Kidney (tissue), 14 donors: ENCODE data around the gene HTR1D. TPM values are rescaled to one million over a fixed set of nuclear protein-coding genes. Genes with fewer than 3 reads are reported as not detected.

ENCODE experiments used
- DNase-seq, 5 donors: peaks; one replicate each; pipeline ENCODE4 v3.0.0-alpha.2; 2013 to 2020
- FAIRE-seq: peaks from 2 replicates; lab custom pipeline; 2012; peaks lifted over from hg19 to GRCh38; lab: Jason Lieb, UNC
- H3K27ac ChIP-seq, 2 donors: one replicate each; pipeline ENCODE4 v1.7.0; 2013; ENCODE audit warnings: low read depth in 2 of 2, low read length in 2 of 2, inconsistent platforms in 1 of 2
- H3K27me3 ChIP-seq: one replicate; pipeline ENCODE4 v1.7.1; 2013; ENCODE audit warnings: low read length, inconsistent platforms; ENCODE audit not compliant: control insufficient read depth, insufficient read depth
- H3K36me3 ChIP-seq, 3 donors: one replicate each; pipeline versions ENCODE4 v1.7.0 to v1.7.1; 2013; ENCODE audit warnings: low read length in 3 of 3, control low read depth in 1 of 3, inconsistent platforms in 1 of 3; ENCODE audit not compliant: insufficient read depth in 3 of 3, control insufficient read depth in 2 of 3
- H3K4me1 ChIP-seq, 3 donors: one replicate each; pipeline versions ENCODE4 v1.7.0 to v1.7.1; 2013; ENCODE audit warnings: low read length in 3 of 3, inconsistent platforms in 1 of 3, low read depth in 1 of 3; ENCODE audit not compliant: control insufficient read depth in 2 of 3, insufficient read depth in 2 of 3
- H3K4me3 ChIP-seq, 3 donors: one replicate each; pipeline versions ENCODE4 v1.7.0 to v1.8.1; 2013; ENCODE audit warnings: low read length in 3 of 3, control low read depth in 1 of 3, inconsistent platforms in 1 of 3
- H3K9ac ChIP-seq, 3 donors: one replicate each; pipeline versions ENCODE4 v1.7.0 to v1.7.1; 2013; ENCODE audit warnings: low read length in 3 of 3, control low read depth in 1 of 3, inconsistent platforms in 1 of 3
- H3K9me3 ChIP-seq, 3 donors: one replicate each; pipeline versions ENCODE4 v1.7.0 to v1.7.1; 2013; ENCODE audit warnings: low read length in 3 of 3, control low read depth in 1 of 3, inconsistent platforms in 1 of 3; ENCODE audit not compliant: control insufficient read depth in 2 of 3, insufficient read depth in 1 of 3
- CTCF ChIP-seq: IDR thresholded peaks from 3 replicates; pipeline ENCODE4 v1.5.1; 2012; ENCODE audit warnings: mild to moderate bottlenecking, moderate library complexity, borderline replicate concordance; ENCODE audit not compliant: insufficient read depth; ENCODE audit errors: extremely low read depth
- intact Hi-C: fragments of 100-400 bp; cut with DNase I; formaldehyde crosslinking; loops from one replicate; pipeline ENCODE4 v1.11.1; 2022
- polyA plus RNA-seq: library from polyadenylated mRNA; stranded (reverse); fragments of 350-450 nt; fragmentation: Illumina TruSeq; extraction: RNeasy Lipid Tissue Mini Kit (QIAGEN cat#74804); gene quantifications from one replicate; pipeline ENCODE4 v1.2.3, GENCODE V29; 2014; ENCODE audit warnings: low read depth, low replicate concordance; ENCODE audit not compliant: insufficient read depth
- total RNA-seq: library from RNA; stranded (reverse); fragmentation: NEBNext Ultra II Directional; extraction: Animal tissue kit (Norgen Biotek cat#: 25700); gene quantifications from one replicate; pipeline ENCODE4 v1.2.1, GENCODE V29; 2021
- donor health status: control.
- donor health status: control.
- donor health status: control.
- donor health status: control.
- donor health status: control.
- donor health status: DM: yes; HTN: yes; CAD: no.
- donor health status: Normal renal cell carcinoma (clear cell type).

The HTR1D gene
- total and polyA plus RNA-seq, 2 donors from 2014 or later = 0.09 TPM; not detected in 1

- H3K4me3 ChIP-seq = no peak overlapping the region
- DNase-seq (no peak), FAIRE-seq (no peak)
- no peaks in the 10 kb centered on the region for H3K36me3 ChIP-seq
- no peak overlapping the region for H3K9ac ChIP-seq
- H3K27me3 ChIP-seq = no peaks in the 10 kb centered on the region
- intact Hi-C loops = no loop called here
- no peaks in the 10 kb centered on the region for H3K9me3 ChIP-seq
- no peak overlapping the region for H3K27ac ChIP-seq
- H3K4me1 ChIP-seq = no peaks in the 10 kb centered on the region
- no peak for TF ChIP-seq CTCF
Measured at GRCh38 chr1:23246274-23246673, 29.0 kb upstream of the HTR1D start.

DNA sequence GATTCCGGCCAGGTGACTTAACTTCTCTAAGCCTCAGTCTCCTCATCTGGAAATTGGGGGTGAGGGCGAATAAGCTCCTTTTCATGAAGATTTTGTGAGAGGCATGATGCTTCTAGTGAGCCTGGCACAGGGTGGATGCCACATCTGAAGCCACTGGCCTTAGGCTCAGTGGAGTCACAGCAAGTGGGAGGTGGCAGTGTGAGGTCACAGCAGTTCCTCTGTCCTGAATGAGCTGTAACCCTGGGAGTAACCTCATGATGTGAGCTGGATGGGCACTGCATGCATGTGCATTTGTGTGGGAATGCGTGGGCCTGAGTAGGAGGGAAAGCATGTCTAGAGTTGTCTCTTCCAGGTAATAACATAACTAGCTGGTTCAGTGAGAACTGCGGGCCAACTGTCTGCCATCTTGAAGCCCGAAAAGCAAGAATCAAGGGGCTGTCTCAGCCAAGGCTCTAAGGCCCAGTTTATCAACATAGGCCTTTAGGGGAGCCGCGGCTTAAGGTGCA, 27.0 kb upstream of the HTR1D start:
- H3K36me3 ChIP-seq = no peaks in the 10 kb centered on the region
- H3K9me3 ChIP-seq = no peaks in the 10 kb centered on the region
- H3K27ac ChIP-seq = no peak overlapping the region
- no peaks in the 10 kb centered on the region for H3K4me1 ChIP-seq
- H3K9ac ChIP-seq = no peak overlapping the region
- FAIRE-seq = no peak
- intact Hi-C loops = no loop called here
- TF ChIP-seq CTCF = no peak
- no peaks in the 10 kb centered on the region for H3K27me3 ChIP-seq
- H3K4me3 ChIP-seq = no peak overlapping the region
- DNase-seq = no peak

DNA sequence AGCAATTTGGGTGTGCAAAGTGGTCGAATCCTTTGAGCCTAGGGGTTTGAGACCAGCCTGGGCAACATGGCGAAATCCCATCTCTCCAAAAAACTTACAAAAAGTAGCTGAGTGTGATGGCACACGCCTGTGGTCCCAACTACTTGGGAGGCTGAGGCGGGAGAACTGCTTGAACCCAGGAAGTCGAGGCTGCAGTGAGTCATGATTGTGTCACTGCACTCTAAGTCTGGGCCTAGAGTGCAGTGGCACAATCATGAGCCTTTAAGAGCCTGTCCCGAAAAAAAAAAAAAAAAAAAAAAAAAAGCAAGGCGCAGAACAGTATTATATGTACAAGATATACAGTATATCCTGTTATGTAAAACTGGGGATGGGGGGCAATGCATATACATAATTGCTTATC, 25.1 kb upstream of the HTR1D start:
- Histone ChIP-seq H3K4me3 (no peak overlapping the region), H3K4me1 (no peaks in the 10 kb centered on the region), H3K27ac (no peak overlapping the region), H3K27me3 (no peaks in the 10 kb centered on the region), H3K36me3 (no peaks in the 10 kb centered on the region), H3K9me3 (no peaks in the 10 kb centered on the region), H3K9ac (no peak overlapping the region)
- DNase-seq = no peak
- TF ChIP-seq CTCF = no peak
- no peak for FAIRE-seq
- intact Hi-C loops = no loop called here
